H1 (cell line): ENCODE data around the gene NBEA. TPM values are rescaled to one million over a fixed set of nuclear protein-coding genes. Genes with fewer than 3 reads are reported as not detected.

Experiments
- CTBP2 ChIP-seq: IDR thresholded peaks from 2 replicates; pipeline ENCODE4 v1.7.0; 2011; ENCODE audit warnings: borderline replicate concordance, mild to moderate bottlenecking, moderate library complexity, mixed read lengths, low read length; ENCODE audit not compliant: insufficient read depth, insufficient read length
- POLR2AphosphoS5 ChIP-seq: IDR thresholded peaks from 2 replicates; pipeline ENCODE4 v1.6.1; 2011; ENCODE audit warnings: low read depth, low read length
- polyA plus RNA-seq, 7 experiments: library from polyadenylated mRNA; depleted of rRNA in 3 of 7; stranded (reverse) in 5 of 7; unstranded in 2 of 7; fragments of >200 nt in 5 of 7; fragments of 200-250 nt in 2 of 7; gene quantifications; 1 replicate in 5 of 7; 2 replicates in 1 of 7; 4 replicates in 1 of 7; pipeline versions ENCODE4 v1.2.1 to v1.2.3, GENCODE V29; 2011 to 2013; ENCODE audit warnings: missing spikeins in 2 of 7, mixed read lengths in 2 of 7
- total RNA-seq: library from RNA; stranded (reverse); fragmentation: NEBNext Ultra II Directional; extraction: Animal tissue kit (Norgen Biotek cat#: 25700); gene quantifications from 2 replicates; pipeline ENCODE4 v1.2.1, GENCODE V29; 2021

Gene NBEA
- total and polyA plus RNA-seq, 2 of the 8 experiments (the other 6 are each of a cell fraction or from before 2014, with no cell fraction given), result 14.2 to 21.5 TPM

GRCh38 chr13:35484384-35484783 lies 542.3 kb downstream of the NBEA start (continued):
- no peak for TF ChIP-seq CTBP2
- TF ChIP-seq POLR2AphosphoS5, result no peak
